ENCODE results near the gene RXRG.

GRCh38 chr1:165415068-165415467 is 29.9 kb downstream of the RXRG start:
- TF ChIP-seq CTCF (IDR thresholded peaks at IDR 0.05; ENCODE audit: extremely low read depth in 1 of 2, insufficient read depth in 1 of 2, low read depth in 1 of 2, low read length in 2 of 2) (no peak), POLR2AphosphoS5 (IDR thresholded peaks at IDR 0.05; ENCODE audit: insufficient read depth, low read depth, low read length) (no peak), EZH2 (IDR thresholded peaks at IDR 0.05; ENCODE audit: borderline replicate concordance, low read depth, low read length, severe bottlenecking) (no peak), FOS (IDR thresholded peaks at IDR 0.05; ENCODE audit: borderline replicate concordance, insufficient read depth, low read length) (no peak)

All from endothelial cell of umbilical vein (primary cell).